ENCODE data around the gene SRY.

DNA sequence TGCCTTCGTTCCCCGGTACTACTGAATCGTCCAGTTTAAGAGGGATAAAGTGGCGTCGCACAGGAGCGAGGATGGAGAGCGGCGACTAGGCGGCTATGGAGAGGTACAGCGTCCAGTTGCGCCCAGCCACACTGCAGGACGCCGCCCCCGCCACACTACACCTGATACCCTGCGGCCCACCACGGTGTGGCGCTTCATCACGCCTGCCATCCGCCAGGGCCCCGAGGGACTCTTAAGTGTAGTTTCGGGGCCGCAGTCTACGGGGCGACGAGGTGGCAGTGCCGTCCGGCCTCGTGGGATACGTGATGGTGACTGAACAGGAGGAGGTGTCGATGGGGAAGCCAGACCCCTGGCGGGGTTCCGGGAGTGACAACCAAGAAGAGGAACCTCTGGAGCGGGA, 2.3 kb upstream of the SRY start:
- TF ChIP-seq, protein P1, sequence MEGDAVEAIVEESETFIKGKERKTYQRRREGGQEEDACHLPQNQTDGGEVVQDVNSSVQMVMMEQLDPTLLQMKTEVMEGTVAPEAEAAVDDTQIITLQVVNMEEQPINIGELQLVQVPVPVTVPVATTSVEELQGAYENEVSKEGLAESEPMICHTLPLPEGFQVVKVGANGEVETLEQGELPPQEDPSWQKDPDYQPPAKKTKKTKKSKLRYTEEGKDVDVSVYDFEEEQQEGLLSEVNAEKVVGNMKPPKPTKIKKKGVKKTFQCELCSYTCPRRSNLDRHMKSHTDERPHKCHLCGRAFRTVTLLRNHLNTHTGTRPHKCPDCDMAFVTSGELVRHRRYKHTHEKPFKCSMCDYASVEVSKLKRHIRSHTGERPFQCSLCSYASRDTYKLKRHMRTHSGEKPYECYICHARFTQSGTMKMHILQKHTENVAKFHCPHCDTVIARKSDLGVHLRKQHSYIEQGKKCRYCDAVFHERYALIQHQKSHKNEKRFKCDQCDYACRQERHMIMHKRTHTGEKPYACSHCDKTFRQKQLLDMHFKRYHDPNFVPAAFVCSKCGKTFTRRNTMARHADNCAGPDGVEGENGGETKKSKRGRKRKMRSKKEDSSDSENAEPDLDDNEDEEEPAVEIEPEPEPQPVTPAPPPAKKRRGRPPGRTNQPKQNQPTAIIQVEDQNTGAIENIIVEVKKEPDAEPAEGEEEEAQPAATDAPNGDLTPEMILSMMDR (IDR thresholded peaks at IDR 0.05), result no peak
- no peak for TF ChIP-seq POLR2A (IDR thresholded peaks at IDR 0.05)

Measured in right lobe of liver (tissue), 4 donors.